GM23338 (cell line): ENCODE data around the gene CSTPP1. TPM values are rescaled to one million over a fixed set of nuclear protein-coding genes. Genes with fewer than 3 reads are reported as not detected.

Source experiments
- ATAC-seq: fragments of 200-7000 bp; cut with Tn5 transposase; 3 replicates; pipeline ENCODE4 v1.9.1; 2020
- DNase-seq: peaks from one replicate; pipeline ENCODE4 v3.0.0-alpha.2; 2015; ENCODE audit warnings: low spot score
- H2AFZ ChIP-seq: fragments of 200-600 bp; sonication (generic); 2 replicates; pipeline ENCODE4 v1.8.0; 2016; ENCODE audit warnings: antibody characterized with exemption, mild to moderate bottlenecking, moderate library complexity
- H3F3A ChIP-seq: fragments of 200-600 bp; sonication (generic); replicated peaks from 2 replicates; pipeline ENCODE4 v1.8.0; 2017; ENCODE audit warnings: antibody characterized with exemption, mixed run types, low read depth
- H3K27ac ChIP-seq: fragments of 200-600 bp; sonication (generic); 2 replicates; pipeline ENCODE4 v1.6.1; 2016; ENCODE audit warnings: low read depth
- H3K27me3 ChIP-seq: fragments of 200-600 bp; sonication (generic); 2 replicates; pipeline ENCODE4 v1.8.0; 2016; ENCODE audit warnings: mild to moderate bottlenecking, mixed run types, moderate library complexity; ENCODE audit not compliant: insufficient read depth
- H3K36me3 ChIP-seq: fragments of 200-600 bp; sonication (generic); 2 replicates; pipeline ENCODE4 v1.8.0; 2016; ENCODE audit warnings: mild to moderate bottlenecking; ENCODE audit not compliant: insufficient read depth
- H3K4me1 ChIP-seq: fragments of 200-600 bp; sonication (generic); 2 replicates; pipeline ENCODE4 v1.8.0; 2016; ENCODE audit warnings: mild to moderate bottlenecking, moderate library complexity; ENCODE audit not compliant: insufficient read depth
- H3K4me2 ChIP-seq: fragments of 200-600 bp; sonication (generic); 2 replicates; pipeline ENCODE4 v1.7.1; 2017; ENCODE audit warnings: mixed run types
- H3K4me3 ChIP-seq: fragments of 200-600 bp; sonication (generic); 2 replicates; pipeline ENCODE4 v1.6.1; 2016; ENCODE audit warnings: mixed run types
- H3K79me2 ChIP-seq: fragments of 200-600 bp; sonication (generic); replicated peaks from 2 replicates; pipeline ENCODE4 v1.8.0; 2017; ENCODE audit warnings: mild to moderate bottlenecking; ENCODE audit not compliant: insufficient read depth
- H3K9me2 ChIP-seq: fragments of 200-600 bp; sonication (generic); 2 replicates; pipeline ENCODE4 v1.8.0; 2017; ENCODE audit not compliant: insufficient read depth
- H4K20me1 ChIP-seq: fragments of 200-600 bp; sonication (generic); replicated peaks from 2 replicates; pipeline ENCODE4 v1.8.0; 2017; ENCODE audit warnings: mild to moderate bottlenecking; ENCODE audit not compliant: insufficient read depth
- H3K27ac Mint-ChIP-seq: 2 replicates; pipeline ENCODE4 v1.8.0; 2020; ENCODE audit warnings: inconsistent platforms, mild to moderate bottlenecking, moderate library complexity, mixed read lengths
- H3K27me3 Mint-ChIP-seq: 3 replicates; pipeline ENCODE4 v1.8.0; 2022; ENCODE audit warnings: low read depth, mild to moderate bottlenecking, moderate library complexity, mixed read lengths, inconsistent platforms; ENCODE audit not compliant: insufficient read depth, poor library complexity
- H3K36me3 Mint-ChIP-seq: 3 replicates; pipeline ENCODE4 v1.8.0; 2021; ENCODE audit warnings: low read depth, mild to moderate bottlenecking, inconsistent platforms, moderate library complexity, mixed read lengths
- H3K4me1 Mint-ChIP-seq: 3 replicates; pipeline ENCODE4 v1.8.0; 2020; ENCODE audit warnings: mild to moderate bottlenecking, inconsistent platforms, mixed read lengths
- H3K4me3 Mint-ChIP-seq: 3 replicates; pipeline ENCODE4 v1.8.0; 2021; ENCODE audit warnings: moderate library complexity, mild to moderate bottlenecking, inconsistent platforms, mixed read lengths
- H3K9me3 Mint-ChIP-seq: 3 replicates; pipeline ENCODE4 v1.8.0; 2020; ENCODE audit warnings: moderate library complexity, mild to moderate bottlenecking, inconsistent platforms, mixed read lengths
- CREB1 ChIP-seq: fragments of 250-450 bp; sonication (Bioruptor Pico); IDR thresholded peaks from 2 replicates; pipeline ENCODE4 v1.5.0; 2020; ENCODE audit warnings: low read depth, mild to moderate bottlenecking, moderate library complexity
- CTCF ChIP-seq, 2 experiments: fragments of 200-600 bp in 1 of 2; sonication (generic) in 1 of 2; conservative IDR thresholded peaks; 2 replicates each; pipeline versions ENCODE4 v1.5.1 to v1.6.1; 2016 to 2017; ENCODE audit warnings: antibody characterized with exemption in 2 of 2, low read depth in 2 of 2, mild to moderate bottlenecking in 2 of 2, moderate library complexity in 1 of 2
- ETS1 ChIP-seq: IDR thresholded peaks from 2 replicates; pipeline ENCODE4 v1.6.1; 2016; ENCODE audit warnings: antibody characterized with exemption
- EZH2 ChIP-seq: fragments of 200-600 bp; sonication (generic); IDR thresholded peaks from one replicate; pipeline ENCODE4 v1.8.0; 2017; ENCODE audit warnings: antibody characterized with exemption, mild to moderate bottlenecking, low read depth; ENCODE audit not compliant: unreplicated experiment
- EZH2phosphoT487 ChIP-seq: fragments of 200-600 bp; sonication (generic); IDR thresholded peaks from one replicate; pipeline ENCODE4 v1.8.1; 2018; ENCODE audit warnings: antibody characterized with exemption; ENCODE audit not compliant: unreplicated experiment
- JUNB ChIP-seq: IDR thresholded peaks from one replicate; pipeline ENCODE4 v1.6.1; 2016; ENCODE audit warnings: antibody characterized with exemption; ENCODE audit not compliant: unreplicated experiment
- NANOG ChIP-seq: IDR thresholded peaks from 2 replicates; pipeline ENCODE4 v1.6.1; 2016; ENCODE audit warnings: antibody characterized with exemption, borderline replicate concordance
- POLR2AphosphoS5 ChIP-seq: IDR thresholded peaks from 2 replicates; pipeline ENCODE4 v1.6.1; 2016; ENCODE audit warnings: antibody characterized with exemption, low read depth
- REST ChIP-seq: IDR thresholded peaks from one replicate; pipeline ENCODE4 v1.6.1; 2018; ENCODE audit warnings: antibody characterized with exemption; ENCODE audit not compliant: unreplicated experiment
- STAT1 ChIP-seq: IDR thresholded peaks from one replicate; pipeline ENCODE4 v1.6.1; 2016; ENCODE audit warnings: antibody characterized with exemption; ENCODE audit not compliant: unreplicated experiment
- ZNF114 ChIP-seq: fragments of 250-450 bp; sonication (Bioruptor Pico); IDR thresholded peaks from 2 replicates; pipeline ENCODE4 v1.5.0; 2020; ENCODE audit warnings: mild to moderate bottlenecking, moderate library complexity
- ZNF331 ChIP-seq: fragments of 250-450 bp; sonication (Bioruptor Pico); IDR thresholded peaks from 2 replicates; pipeline ENCODE4 v1.5.0; 2020; ENCODE audit warnings: low read depth, mild to moderate bottlenecking, moderate library complexity
- ZNF462 ChIP-seq: fragments of 250-450 bp; sonication (Bioruptor Pico); IDR thresholded peaks from 2 replicates; pipeline ENCODE4 v1.5.0; 2020; ENCODE audit warnings: mild to moderate bottlenecking, moderate library complexity
- polyA plus RNA-seq: library from polyadenylated mRNA; unstranded; fragments of >200 nt; fragmentation: Nextera tagmentation; extraction: Ambion mirVana; gene quantifications from 2 replicates; pipeline ENCODE4 v1.2.1, GENCODE V29; 2016
- total RNA-seq: library from RNA; depleted of rRNA; stranded (reverse); fragments of >200 nt; shearing (Covaris generic); gene quantifications from 2 replicates; pipeline ENCODE4 v1.2.3, GENCODE V29; 2014

CSTPP1 gene
- total and polyA plus RNA-seq, 2 experiments from 2014 or later, result 23.5 to 42.6 TPM

GRCh38 chr11:47147250-47147649 is 210.7 kb downstream of the CSTPP1 start (continued):
- no peak for TF ChIP-seq ZNF114 (CRISPR knock-in tag)
- TF ChIP-seq CREB1 (CRISPR knock-in tag), result no peak
- TF ChIP-seq EZH2, result no peak

GRCh38 chr11:47147681-47148080 is 211.1 kb downstream of the CSTPP1 start:
- H2AFZ ChIP-seq, result no peak overlapping the region
- no peaks in the 10 kb centered on the region for H3K9me2 ChIP-seq
- H3K4me1 Mint-ChIP-seq, result peaks cover 3% of the 10 kb centered on the region; the same call in 2 of the 3 replicates
- no peaks in the 10 kb centered on the region for H3K9me3 Mint-ChIP-seq
- H3K27me3 ChIP-seq, result no peaks in the 10 kb centered on the region
- H3K4me3 ChIP-seq, result no peak overlapping the region
- no peaks in the 10 kb centered on the region for H3K36me3 Mint-ChIP-seq
- no peak overlapping the region for H3K27ac ChIP-seq
- no peaks in the 10 kb centered on the region for H4K20me1 ChIP-seq
- DNase-seq, result no peak
- H3K79me2 ChIP-seq, result no peaks in the 10 kb centered on the region
- no peaks in the 10 kb centered on the region for H3F3A ChIP-seq
- no peaks in the 10 kb centered on the region for H3K36me3 ChIP-seq
- no peak overlapping the region for H3K4me3 Mint-ChIP-seq
- no peak for ATAC-seq
- no peak overlapping the region for H3K4me2 ChIP-seq
- peaks cover 4% of the 10 kb centered on the region for H3K27me3 Mint-ChIP-seq
- TF ChIP-seq ETS1 (no peak), CREB1 (CRISPR knock-in tag) (no peak), ZNF462 (CRISPR knock-in tag) (no peak), CTCF (conservative IDR thresholded peaks at IDR 0.05; ENCODE audit: low read depth in 2 of 2) (no peak), STAT1 (no peak), NANOG (no peak), JUNB (no peak), POLR2AphosphoS5 (no peak), ZNF114 (CRISPR knock-in tag) (no peak), REST (no peak), EZH2phosphoT487 (no peak), ZNF331 (CRISPR knock-in tag) (no peak), EZH2 (no peak)
- no peak overlapping the region for H3K27ac Mint-ChIP-seq
- no peaks in the 10 kb centered on the region for H3K4me1 ChIP-seq
